ENCODE results near the gene ERMAP.
A peak's percentile ranks its signal among the peaks of the same experiment; 100 is the strongest.
"Not testable (repeated sequence)": the region's sequence is repeated elsewhere in the genome, so short reads cannot be mapped to it uniquely, and the experiment has no call there.

Gene ERMAP

DNA sequence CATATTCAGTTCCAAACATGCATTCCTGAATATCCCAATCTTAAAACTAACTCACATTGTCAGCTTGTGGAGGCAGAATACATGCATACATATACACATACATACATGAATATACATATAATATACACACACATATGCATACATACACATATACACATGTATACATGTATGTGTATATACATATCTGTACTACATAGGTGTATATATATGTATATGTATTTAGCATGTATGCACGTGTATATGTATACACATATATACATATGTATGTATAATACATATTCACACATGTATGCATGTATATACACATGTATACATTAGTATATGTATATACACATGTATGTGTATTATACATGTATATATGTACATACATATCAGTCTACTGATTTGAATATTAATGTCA, 28.3 kb downstream of the ERMAP start:
- DNase-seq (ENCODE audit: low read depth), result no peak

DNA sequence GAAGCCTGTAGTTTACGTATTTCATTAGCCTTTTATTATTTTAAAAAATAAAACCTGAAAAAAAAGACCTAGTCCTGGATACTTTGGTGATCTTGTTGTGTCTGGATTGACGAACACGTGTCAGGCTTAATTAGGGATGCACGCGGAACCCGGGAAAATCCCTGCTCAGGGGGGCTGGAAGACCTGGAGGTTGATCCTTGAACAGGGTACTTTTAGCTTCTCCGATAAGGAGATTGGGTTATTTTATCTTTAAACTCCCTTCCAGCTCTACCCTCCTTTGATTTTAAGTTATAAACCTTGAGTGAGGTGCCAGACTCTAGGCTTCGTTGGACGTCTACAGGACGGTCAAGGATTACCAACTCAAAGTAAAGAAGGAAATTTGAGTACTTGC, 28.9 kb downstream of the ERMAP start:
- DNase-seq (ENCODE audit: low read depth), result no peak

DNA sequence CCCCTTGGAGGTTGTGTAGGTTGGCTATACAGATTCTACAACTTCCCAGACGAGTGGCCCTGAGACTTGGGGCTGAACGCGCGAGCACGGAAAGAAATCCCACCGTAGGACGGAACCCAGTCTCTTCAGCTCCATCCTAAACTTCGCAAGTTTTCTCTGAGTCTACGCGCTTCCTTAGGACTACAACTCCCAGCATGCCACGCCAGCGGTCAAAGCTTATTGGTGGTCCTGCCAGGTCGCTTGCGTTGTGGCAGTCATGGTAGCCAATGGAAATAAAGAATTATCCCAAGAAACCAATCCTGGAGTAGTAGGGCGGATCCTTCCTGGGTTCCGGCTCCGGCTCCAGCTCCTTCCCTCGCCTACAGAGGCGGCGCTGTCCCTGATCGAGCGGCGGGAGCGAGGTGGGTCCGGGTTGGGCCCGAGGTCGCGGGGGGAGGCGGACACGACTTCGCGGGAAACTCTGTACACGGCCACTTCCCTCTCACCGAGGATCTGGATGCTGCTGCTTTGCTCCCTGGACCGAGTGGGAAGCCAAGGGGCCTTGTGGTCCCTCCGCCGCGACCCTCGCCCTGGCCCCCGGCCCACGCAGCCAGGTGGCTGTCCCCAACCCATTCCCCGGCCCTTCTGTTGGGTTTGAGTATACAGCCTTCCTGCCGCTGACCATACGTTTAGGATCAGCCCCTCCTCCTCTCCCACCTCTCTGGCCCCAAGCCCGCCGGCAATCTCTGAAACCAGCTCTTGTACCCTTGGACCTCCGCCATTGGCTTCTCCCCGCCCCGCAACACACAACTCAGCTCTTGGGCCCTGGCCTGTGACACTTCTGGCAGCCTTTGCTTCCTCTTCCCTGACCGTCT, 29.6 kb downstream of the ERMAP start, which contains the start of gene ZNF691:
ZNF691 (plus strand) TSS at position 357 of the 854 bp plus-strand sequence. CDS start 3,046 bp downstream, outside the sequence.
- DNase-seq (ENCODE audit: low read depth), result peak; percentile 96

DNA sequence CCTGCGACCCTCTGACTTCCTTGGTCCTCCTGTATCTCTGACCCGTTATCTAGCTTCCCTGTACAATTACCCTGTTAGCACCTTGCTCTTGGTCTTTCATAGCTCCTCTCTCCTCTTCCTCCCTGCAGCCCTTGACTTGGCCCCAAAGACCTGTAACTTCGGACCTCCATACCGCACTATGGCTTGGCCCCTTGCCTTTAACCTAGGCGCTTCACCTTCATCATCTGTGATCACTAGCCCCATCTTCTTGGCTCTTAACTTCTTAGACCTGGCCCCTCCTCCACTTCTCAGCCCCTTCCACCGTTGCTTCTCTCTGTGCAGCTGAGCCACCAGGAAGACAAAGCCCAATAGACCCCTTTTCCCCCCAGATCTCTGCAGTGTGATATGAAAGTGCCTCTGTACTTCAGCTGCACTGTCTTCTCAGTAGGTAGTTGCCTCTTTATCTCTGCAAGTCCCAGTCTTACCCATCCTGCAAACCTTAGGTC, 30.2 kb downstream of the ERMAP start:
- DNase-seq (ENCODE audit: low read depth), result no peak

DNA sequence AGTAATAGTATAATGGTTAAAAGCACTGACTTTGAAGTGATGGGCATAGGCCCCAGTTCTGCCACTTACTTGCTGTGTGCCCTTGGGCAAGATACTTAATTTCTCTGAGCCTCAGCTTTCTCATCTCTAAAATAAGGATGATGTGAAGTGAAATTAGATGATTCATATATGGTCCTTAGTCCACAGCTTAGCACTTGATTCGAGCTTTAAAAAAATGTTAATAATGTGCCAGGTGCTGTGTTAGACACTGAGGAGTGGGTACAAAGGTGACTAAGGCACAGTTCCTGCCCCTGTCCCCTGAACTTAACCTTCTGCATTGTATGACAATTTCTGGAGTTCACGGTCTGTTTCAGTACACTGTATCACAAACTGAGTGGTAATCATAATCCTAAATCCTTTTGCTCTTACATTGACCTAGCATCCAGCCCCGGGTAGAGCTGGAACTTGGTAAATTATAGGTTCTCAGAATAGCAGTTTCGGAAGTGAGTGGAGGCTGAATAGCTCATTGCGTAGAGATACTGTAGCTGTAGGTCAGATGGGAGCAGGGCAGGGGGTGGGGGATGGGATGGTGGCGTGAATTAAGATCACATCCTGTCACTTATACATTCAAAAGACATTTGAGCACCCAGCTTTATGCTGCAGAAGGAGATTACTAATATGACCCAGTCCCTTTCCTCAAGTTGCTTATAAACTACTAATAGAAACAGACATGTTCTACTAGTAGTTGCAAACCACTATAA, 31.0 kb downstream of the ERMAP start:
- no peak for DNase-seq (ENCODE audit: low read depth)

DNA sequence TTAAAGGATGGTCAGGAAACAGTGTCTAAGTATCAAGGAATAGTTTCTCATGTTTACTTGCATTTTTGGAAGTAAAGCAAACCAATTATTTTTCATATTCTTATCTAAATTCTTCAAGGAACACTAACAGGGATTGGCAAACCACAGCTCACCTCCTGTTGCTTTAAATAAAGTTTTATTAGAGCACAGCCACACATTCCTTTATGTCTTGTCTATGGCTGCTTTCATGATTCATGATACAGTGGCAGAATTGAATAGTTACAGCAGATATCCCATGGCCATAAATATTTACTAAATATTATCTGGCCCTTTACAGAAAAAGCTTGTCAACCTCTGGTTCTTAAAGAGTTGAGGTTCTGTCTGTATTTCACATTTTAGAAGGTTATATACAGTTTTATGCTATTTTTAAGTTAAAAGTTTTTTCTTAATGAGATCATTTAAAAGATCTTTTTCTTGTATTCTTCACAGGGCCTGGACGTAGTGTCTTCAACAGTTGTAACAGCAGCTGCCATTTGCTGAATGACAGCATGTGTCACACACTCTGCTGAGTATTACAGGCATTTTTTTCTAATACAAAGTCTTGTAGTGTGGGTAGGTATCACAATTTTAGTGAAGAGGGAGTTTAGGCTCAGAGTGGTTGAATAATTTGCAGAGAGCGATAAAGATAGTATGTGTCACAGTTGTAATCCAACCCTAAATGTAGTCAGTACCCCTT, 32.1 kb downstream of the ERMAP start:
- no peak for DNase-seq (ENCODE audit: low read depth)

DNA sequence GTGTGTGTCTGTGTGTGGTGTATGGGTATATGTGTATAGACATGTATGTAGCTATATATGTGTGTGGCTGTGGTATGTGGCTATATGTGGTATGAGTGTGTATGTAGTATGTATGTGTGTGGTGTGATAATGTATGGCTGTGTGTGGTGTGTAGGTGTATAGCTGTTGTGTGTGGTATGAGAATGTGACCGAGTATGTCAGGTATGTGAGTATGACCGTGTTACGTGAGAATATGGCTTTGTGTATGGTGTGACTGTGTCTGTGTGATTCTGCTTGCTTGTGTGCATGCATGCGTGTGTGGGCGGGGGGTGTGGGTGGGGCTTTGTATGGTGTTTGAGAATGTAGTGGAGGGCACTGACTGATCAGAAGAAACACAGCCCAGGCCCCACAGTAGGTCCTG, 33.0 kb downstream of the ERMAP start:
- no peak for DNase-seq (ENCODE audit: low read depth)

DNA sequence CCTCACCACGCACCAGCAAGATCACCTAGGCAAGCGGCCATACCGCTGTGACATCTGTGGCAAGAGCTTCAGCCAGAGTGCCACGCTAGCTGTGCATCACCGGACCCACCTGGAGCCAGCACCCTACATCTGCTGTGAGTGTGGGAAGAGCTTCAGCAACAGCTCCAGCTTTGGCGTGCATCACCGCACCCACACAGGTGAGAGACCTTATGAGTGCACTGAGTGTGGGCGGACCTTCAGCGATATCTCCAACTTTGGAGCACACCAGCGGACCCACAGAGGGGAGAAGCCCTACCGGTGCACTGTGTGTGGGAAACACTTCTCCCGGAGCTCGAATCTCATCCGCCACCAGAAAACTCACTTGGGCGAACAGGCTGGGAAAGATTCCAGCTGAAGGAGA, 34.5 kb downstream of the ERMAP start:
- DNase-seq (ENCODE audit: low read depth), result no peak

DNA sequence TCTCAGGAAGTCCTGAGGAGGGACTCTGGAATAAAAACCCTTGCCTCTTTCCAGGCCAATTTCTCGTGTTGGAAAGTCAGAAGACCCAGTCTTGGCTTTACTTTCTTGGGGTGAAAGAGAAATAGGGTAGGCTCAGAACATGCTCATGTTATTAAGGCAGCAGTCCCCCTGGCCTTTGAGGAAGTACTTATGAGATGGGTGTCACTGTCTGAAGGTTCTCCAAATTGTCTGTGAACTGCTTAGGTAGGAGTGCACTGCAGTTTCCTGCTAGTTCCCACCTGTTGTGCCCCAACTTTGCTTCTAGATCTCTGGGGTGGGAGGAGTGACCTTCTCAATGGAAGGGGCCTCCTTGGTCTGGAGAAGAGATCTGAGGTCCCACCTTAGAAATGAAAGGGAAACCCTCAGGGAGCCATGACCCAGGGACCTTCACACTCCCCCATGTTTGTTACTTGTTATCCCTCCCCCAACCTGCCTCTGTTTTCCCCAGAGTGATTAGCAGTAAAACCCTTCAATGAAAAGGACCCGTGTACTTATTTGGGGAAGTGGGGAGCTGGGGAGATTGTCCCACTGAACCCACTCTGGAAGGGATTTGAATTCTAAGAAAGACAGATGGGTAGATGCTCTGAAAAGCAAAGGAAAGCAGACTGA, 35.2 kb downstream of the ERMAP start:
- no peak for DNase-seq (ENCODE audit: low read depth)

DNA sequence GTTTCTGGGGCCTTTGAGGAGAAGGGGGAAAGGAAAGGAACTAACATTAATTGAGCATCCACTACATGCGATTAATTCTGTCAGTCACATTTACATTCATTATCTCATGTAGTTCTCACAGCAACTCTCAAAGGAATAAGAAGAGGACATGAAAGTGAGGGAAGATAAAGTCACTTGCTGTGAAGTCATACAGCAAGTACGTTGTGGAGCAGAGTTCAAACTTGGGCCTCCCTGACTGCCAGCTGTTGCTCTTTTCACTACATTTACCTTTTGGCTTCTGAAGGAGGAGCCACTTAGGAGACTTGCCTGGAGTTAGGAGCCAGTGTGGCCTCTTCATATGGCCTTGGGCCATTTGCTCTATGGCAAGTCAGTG, 35.7 kb downstream of the ERMAP start:
- no peak for DNase-seq (ENCODE audit: low read depth)

DNA sequence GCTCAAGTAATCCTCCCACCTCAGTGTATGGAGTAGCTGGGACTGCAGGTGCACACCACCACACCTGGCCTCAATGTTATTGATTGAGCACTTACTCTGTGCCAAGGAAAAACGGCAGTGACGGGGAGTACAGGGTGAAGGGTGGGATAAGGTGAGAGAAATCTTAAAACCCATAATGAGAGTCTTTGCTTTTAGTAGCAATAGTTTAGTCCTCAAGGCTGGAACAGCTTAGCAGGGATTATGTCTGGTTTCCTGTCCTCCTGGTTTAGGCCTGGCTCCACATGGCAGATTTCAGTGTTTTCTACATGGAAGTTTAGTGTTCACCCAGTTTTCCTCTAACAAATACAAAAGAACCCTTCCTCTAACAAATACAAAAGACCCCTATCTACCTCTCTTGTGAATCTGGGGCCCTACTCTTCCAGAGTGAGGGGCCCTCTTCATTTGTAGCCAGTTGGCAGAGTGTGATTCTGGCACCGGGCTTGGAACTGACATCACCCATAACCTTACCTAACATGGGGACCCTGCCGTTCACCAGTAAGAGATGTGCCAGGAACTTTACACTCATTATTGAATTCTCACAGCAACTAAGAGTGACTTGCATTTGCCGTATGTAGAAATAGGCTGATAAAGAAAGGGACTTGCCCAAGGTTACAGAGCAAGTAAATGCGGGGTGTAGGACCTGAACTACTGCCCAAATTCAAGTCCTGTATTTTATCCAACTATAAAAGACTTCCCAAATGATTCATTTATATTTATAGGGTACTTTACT, 36.4 kb downstream of the ERMAP start:
- DNase-seq (ENCODE audit: low read depth), result no peak

DNA sequence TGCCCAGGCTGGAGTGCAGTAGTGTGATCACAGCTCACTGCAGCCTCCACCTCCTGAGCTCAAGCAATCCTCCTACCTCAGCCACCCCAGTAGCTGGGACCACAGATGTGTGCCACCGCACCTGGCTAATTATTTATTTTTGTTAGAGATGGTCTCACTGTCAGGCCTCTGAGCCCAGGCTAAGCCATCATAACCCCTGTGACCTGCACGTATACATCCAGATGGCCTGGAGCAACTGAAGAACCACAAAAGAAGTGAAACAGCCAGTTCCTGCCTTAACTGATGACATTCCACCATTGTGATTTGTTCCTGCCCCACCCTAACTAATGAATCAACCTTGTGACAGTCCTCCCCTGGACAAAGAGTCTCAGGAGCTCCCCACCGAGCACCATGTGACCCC, 39.6 kb downstream of the ERMAP start:
- DNase-seq (ENCODE audit: low read depth), result not testable (repeated sequence)

DNA sequence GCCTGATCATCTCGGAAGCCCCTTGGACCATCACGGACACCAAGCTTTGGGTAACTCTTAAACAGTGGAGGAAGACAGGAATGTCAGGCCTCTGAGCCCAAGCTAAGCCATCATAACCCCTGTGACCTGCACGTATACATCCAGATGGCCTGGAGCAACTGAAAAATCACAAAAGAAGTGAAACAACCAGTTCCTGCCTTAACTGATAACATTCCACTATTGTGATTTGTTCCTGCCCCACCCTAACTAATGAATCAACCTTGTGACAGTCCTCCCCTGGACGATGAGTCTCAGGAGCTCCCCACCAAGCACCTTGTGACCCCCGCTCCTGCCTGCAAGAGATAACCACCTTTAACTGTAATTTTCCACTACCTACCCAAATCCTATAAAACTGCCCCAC, 42.4 kb downstream of the ERMAP start:
- DNase-seq (ENCODE audit: low read depth), result not testable (repeated sequence)

DNA sequence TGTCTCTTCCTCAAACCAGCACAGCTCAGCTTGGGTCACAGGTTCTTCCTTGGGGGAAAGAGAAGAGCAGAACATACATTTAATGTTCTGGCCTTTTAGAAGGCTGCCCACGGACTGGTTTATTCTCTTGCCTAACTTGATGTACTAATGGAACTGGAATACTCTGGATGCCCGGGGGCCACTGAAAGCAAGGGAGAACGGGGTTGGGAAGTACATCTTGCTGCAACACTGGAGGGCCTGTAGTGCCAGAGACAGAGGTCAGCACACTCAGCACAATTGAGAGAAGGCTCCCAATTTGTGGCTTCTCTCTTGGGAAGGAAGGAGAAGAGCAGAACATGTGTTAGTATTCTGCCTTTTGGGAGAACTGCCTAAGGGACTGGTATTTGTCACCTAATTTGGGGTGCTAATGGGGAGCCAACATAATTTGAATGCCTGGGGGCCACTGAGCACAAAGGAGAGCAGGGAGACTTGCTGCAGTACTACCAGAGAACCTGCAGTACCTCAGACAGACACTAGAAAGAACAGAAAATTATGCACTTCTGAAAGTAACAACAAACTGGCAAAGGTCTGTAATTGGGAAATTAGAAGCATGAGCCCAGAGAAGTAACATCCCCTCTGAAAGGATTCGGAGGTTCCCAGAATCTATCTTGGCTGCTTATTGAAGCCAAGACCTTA, 43.6 kb downstream of the ERMAP start:
- DNase-seq (ENCODE audit: low read depth), result no peak

DNA sequence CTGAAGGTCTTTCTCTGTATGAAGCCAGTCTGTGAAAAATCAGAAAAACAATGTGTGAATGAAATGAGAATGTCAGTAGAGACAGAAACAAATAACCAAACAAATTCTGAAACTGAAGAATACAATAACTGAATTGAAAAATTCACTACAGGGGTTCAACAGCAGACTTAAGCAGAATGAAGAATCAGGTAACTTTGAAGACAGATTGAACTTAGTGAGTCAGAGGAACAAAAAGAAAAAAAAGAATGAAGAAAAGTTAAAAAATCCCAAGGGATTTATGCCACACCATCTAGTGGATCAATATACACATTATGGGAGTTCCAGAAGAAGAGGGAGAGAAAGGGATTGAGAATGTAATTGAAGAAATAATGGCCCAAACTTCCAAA, 44.1 kb downstream of the ERMAP start:
- no peak for DNase-seq (ENCODE audit: low read depth)

DNA sequence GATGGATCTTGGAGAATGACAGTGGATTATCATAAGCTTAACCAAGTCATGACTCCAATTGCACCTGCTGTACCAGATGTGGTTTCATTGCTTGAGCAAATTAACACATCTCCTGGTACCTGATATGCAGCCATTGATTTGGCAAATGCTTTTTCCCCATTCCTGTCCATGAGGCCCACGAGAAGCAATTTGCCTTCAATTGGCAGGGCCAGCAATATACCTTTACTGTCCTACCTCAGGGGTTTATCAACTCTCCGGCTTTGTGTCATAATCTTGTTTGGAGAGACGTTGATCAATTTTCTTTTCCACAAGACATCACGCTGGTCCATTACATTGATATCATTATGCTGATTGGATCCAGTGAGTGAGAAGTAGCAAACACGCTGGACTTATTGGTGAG, 49.6 kb downstream of the ERMAP start:
- no peak for DNase-seq (ENCODE audit: low read depth)

DNA sequence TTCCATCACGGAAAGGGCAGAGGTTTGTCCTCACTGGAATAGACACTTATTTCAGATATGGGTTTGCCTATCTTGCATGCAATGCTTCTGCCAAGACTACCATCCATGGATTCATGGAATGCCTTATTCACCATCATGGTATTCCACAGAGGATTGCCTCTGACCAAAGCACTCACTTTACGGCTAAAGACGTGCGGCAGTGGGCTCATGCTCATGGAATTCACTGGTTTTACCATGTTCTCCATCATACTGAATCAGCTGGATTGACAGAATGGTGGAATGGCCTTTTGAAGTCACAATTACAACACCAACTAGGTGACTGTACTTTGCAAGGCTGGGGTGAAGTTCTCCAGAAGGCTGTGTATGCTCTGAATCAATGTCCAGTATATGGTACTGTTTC, 51.5 kb downstream of the ERMAP start:
- not testable (repeated sequence) for DNase-seq (ENCODE audit: low read depth)

DNA sequence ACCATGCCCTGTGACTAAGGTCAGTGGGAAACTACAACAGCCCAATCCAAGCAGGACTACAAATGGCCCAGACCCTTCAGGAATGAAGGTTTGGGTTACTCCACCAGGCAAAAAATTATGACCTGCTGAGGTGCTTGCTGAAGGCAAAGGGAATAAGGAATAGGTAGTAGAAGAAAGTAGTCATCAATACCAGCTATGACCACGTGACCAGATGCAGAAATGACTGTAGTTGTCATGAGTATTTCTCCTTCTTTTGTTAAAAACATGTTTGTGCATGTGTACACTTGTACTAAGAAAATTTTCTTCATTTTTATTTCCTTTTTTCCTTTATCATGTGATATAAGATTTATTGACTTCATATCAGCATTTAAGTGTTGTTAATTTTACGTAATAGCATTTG, 52.3 kb downstream of the ERMAP start:
- not testable (repeated sequence) for DNase-seq (ENCODE audit: low read depth)

DNA sequence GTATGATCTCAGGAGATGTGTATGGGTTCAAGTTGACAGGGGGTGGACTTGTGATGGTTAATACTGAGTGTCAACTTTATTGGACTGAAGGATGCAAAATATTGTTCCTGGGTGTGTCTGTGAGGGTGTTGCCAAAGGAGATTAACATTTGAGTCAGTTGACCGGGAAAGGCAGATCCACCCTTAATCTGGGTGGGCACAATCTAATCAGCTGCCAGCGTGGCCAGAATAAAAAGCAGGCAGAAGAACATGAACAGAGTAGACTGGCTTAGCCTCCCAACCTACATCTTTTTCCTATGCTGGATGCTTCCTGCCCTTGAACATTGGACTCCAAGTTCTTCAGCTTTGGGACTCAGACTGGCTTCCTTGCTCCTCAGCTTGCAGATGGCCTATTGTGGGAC, 52.8 kb downstream of the ERMAP start:
- DNase-seq (ENCODE audit: low read depth), result not testable (repeated sequence)

DNA sequence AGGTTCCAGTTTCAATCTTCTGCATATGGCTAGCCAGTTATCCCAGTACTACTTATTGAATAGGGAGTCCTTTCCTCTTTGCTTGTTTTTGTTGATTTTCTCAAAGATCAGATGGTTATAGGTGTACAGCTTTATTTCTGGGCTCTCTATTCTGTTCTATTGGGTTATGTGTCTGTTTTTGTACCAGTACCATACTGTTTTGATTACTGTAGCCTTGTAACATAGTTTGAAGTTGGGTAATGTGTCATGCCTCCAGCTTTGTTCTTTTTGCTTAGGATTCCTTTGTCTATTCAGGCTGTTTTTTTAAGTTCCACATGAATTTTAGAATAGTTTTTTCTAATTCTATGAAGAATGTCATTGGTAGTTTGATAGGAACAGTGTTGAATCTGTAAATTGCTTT, 56.2 kb downstream of the ERMAP start:
- DNase-seq (ENCODE audit: low read depth), result not testable (repeated sequence)

DNA sequence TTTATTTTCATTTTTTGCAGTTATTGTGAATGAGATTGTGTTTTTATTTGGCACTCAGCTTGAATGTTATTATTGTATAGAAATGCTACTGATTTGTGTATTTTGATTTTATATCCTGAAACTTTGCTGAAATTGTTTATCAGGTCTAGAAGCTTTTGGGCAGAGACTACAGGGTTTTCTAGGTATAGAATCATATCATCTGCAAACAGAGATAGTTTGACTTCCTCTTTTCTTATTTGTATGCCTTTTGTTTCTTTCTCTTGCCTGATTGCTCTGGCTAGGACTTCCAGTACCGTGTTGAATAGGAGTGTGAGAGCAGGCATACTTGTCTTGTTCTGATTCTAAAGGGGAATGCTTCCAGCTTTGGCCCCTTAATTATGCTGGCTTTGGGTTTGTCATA, 56.7 kb downstream of the ERMAP start:
- DNase-seq (ENCODE audit: low read depth), result no peak

Data from fibroblast of the conjunctiva (primary cell).